HepG2 (cell line): ENCODE results near the gene FBXL22.

Source experiments
- CHD2 ChIP-seq: IDR thresholded peaks from 2 replicates; pipeline ENCODE4 v1.6.1; 2011; ENCODE audit warnings: low read depth, low read length, improper control_type of control experiment
- KAT2B ChIP-seq: fragments of 150-350 bp; IDR thresholded peaks from 2 replicates; pipeline ENCODE4 v1.6.1; 2014; ENCODE audit warnings: low read depth, low read length, borderline replicate concordance
- NFE2 ChIP-seq: sonication (generic); formaldehyde crosslinking; IDR thresholded peaks from 2 replicates; pipeline ENCODE4 v1.4.0; 2020; ENCODE audit warnings: missing genetic modification reagents
- PAX8 ChIP-seq: sonication (generic); formaldehyde crosslinking; IDR thresholded peaks from 2 replicates; pipeline ENCODE4 v1.8.0; 2022; ENCODE audit warnings: mild to moderate bottlenecking, missing genetic modification reagents, borderline replicate concordance
- ZFP37 ChIP-seq: sonication (generic); formaldehyde crosslinking; IDR thresholded peaks from 2 replicates; pipeline ENCODE4 v1.4.0; 2020; ENCODE audit warnings: missing genetic modification reagents, borderline replicate concordance
- ZNF282 ChIP-seq: fragments of 450-650 bp; IDR thresholded peaks from 2 replicates; pipeline ENCODE4 v1.6.1; 2018; ENCODE audit not compliant: partially characterized antibody
- ZNF768 ChIP-seq: sonication (generic); formaldehyde crosslinking; IDR thresholded peaks from 2 replicates; pipeline ENCODE4 v1.4.0; 2020; ENCODE audit warnings: missing genetic modification reagents
- TF ChIP-seq, protein P1 (sequence below): sonication (generic); formaldehyde crosslinking; IDR thresholded peaks from 2 replicates; pipeline ENCODE4 v1.4.0; 2020; ENCODE audit warnings: missing genetic modification reagents
- TF ChIP-seq, protein P2 (sequence below): IDR thresholded peaks from 2 replicates; pipeline ENCODE4 v1.6.1; 2012; ENCODE audit warnings: inconsistent platforms

DNA sequence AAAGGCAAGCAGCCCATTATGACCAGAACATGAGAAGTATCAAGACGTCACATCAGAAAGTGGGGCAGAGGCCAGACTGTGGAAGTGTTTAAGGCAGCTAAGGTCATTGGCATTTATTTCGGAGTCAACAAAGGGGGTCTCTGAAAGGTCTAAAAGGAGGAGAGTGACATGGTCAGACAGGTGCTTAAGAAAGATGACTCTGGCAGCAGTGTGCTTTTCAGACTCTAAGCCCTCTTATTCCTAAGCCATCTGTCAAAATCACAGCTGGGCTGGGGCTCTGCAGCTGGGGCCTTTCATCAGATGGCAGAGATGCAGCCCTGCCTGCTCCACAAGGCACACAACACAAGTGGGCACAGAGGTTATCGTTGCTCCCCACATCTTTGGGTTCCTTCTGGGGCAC, 14.0 kb downstream of the FBXL22 start:
- TF ChIP-seq ZNF282 (no peak), PAX8 (CRISPR knock-in tag) (no peak), ZNF768 (CRISPR knock-in tag) (no peak), NFE2 (CRISPR knock-in tag) (no peak), ZFP37 (no peak), KAT2B (no peak), CHD2 (no peak)
- TF ChIP-seq, protein P1, sequence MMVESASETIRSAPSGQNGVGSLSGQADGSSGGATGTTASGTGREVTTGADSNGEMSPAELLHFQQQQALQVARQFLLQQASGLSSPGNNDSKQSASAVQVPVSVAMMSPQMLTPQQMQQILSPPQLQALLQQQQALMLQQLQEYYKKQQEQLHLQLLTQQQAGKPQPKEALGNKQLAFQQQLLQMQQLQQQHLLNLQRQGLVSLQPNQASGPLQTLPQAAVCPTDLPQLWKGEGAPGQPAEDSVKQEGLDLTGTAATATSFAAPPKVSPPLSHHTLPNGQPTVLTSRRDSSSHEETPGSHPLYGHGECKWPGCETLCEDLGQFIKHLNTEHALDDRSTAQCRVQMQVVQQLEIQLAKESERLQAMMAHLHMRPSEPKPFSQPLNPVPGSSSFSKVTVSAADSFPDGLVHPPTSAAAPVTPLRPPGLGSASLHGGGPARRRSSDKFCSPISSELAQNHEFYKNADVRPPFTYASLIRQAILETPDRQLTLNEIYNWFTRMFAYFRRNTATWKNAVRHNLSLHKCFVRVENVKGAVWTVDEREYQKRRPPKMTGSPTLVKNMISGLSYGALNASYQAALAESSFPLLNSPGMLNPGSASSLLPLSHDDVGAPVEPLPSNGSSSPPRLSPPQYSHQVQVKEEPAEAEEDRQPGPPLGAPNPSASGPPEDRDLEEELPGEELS (CRISPR knock-in tag) = no peak
- TF ChIP-seq, protein P2, sequence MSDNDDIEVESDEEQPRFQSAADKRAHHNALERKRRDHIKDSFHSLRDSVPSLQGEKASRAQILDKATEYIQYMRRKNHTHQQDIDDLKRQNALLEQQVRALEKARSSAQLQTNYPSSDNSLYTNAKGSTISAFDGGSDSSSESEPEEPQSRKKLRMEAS = no peak
